SK-N-MC (cell line): ENCODE measurements around the gene FBXW11.

Experiments
- EZH2 ChIP-seq: fragments of 200-600 bp; sonication (generic); IDR thresholded peaks from one replicate; pipeline ENCODE4 v1.6.1; 2017; ENCODE audit warnings: antibody characterized with exemption
- POLR2AphosphoS5 ChIP-seq: IDR thresholded peaks from 2 replicates; pipeline ENCODE4 v1.6.1; 2012; ENCODE audit warnings: mild to moderate bottlenecking, low read depth, low read length, borderline replicate concordance

DNA sequence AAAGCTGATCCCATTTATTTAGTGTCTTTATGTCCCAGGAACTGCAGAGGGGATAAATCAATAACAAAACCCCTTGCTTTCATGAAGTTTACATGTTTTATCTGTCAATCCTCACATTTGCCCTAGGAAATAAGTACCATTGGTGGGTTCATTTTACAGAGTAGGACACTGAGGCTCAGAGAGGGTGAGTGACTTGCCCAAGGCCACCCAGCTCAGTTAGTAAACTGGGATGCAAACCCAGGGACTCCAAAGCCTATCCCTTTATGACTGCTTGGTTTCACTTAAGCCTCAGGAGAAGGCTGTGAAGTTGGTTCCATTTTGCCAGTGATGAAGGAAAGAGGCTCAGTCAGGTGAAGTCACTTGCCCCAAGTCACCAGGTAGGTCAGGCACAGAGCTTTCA is 168.9 kb downstream of the FBXW11 start:
- TF ChIP-seq POLR2AphosphoS5 (no peak), EZH2 (no peak)
